Measurements from ENCODE around the gene PCDHGC3. TPM values are rescaled to one million over a fixed set of nuclear protein-coding genes. Genes with fewer than 3 reads are reported as not detected.

PCDHGC3 gene
- total RNA-seq, 1 donor from 2014 or later, result 14.7 TPM

- Histone ChIP-seq H3K4me3 (no peak overlapping the region), H3K27me3 (no peaks in the 10 kb centered on the region), H3K36me3 (peaks cover 3% of the 10 kb centered on the region), H3K79me2 (ENCODE audit: low read depth) (no peaks in the 10 kb centered on the region), H3K4me1 (peaks cover 23% of the 10 kb centered on the region), H3K4me2 (peak overlapping the region; percentile 13), H3K27ac (peak overlapping the region; percentile 61), H3F3A (ENCODE audit: low read depth) (peaks cover 27% of the 10 kb centered on the region), H2AFZ (replicated peaks) (no peak overlapping the region), H4K20me1 (ENCODE audit: low read depth) (no peaks in the 10 kb centered on the region), H3K9me3 (ENCODE audit: low read depth) (no peaks in the 10 kb centered on the region), H3K9ac (no peak overlapping the region)
- Mint-ChIP-seq H3K4me1 (peaks cover 65% of the 10 kb centered on the region), H3K27me3 (ENCODE audit: insufficient read depth, low read depth) (no peaks in the 10 kb centered on the region), H3K4me3 (no peak overlapping the region), H3K36me3 (peaks cover 54% of the 10 kb centered on the region), H3K27ac (peak overlapping the region; percentile 92), H3K9me3 (peaks cover 4% of the 10 kb centered on the region)
- TF ChIP-seq EZH2phosphoT487 (IDR thresholded peaks at IDR 0.05), result no peak
- no peak for TF ChIP-seq EZH2 (IDR thresholded peaks at IDR 0.05)
- TF ChIP-seq CTCF (IDR thresholded peaks at IDR 0.05), result no peak
- DNase-seq (ENCODE audit: low spot score), result no peak
These were observed 46.5 kb downstream of the PCDHGC3 start for GRCh38 chr5:141522301-141522700.

- no peaks in the 10 kb centered on the region for H3K27me3 ChIP-seq
- peaks cover 53% of the 10 kb centered on the region for H3K4me1 Mint-ChIP-seq
- TF ChIP-seq EZH2 (IDR thresholded peaks at IDR 0.05), result no peak
- no peak for TF ChIP-seq EZH2phosphoT487 (IDR thresholded peaks at IDR 0.05)
- TF ChIP-seq CTCF (IDR thresholded peaks at IDR 0.05), result no peak
- H3K27me3 Mint-ChIP-seq (ENCODE audit: insufficient read depth, low read depth), result no peaks in the 10 kb centered on the region
- peaks cover 27% of the 10 kb centered on the region for H3F3A ChIP-seq (ENCODE audit: low read depth)
- H3K4me3 Mint-ChIP-seq, result peak overlapping the region; percentile 72
- H3K36me3 ChIP-seq, result peaks cover 3% of the 10 kb centered on the region
- H3K4me3 ChIP-seq, result no peak overlapping the region
- H3K9me3 Mint-ChIP-seq, result peaks cover 4% of the 10 kb centered on the region
- peak overlapping the region; percentile 26 for H3K4me2 ChIP-seq
- no peaks in the 10 kb centered on the region for H4K20me1 ChIP-seq (ENCODE audit: low read depth)
- H3K27ac Mint-ChIP-seq, result peak overlapping the region; percentile 99
- peaks cover 52% of the 10 kb centered on the region for H3K36me3 Mint-ChIP-seq
- no peak overlapping the region for H3K27ac ChIP-seq
- no peak for DNase-seq (ENCODE audit: low spot score)
- H3K9ac ChIP-seq, result no peak overlapping the region
- no peaks in the 10 kb centered on the region for H3K79me2 ChIP-seq (ENCODE audit: low read depth)
- H2AFZ ChIP-seq (replicated peaks), result no peak overlapping the region
- peaks cover 23% of the 10 kb centered on the region for H3K4me1 ChIP-seq
- no peaks in the 10 kb centered on the region for H3K9me3 ChIP-seq (ENCODE audit: low read depth)
These were observed 48.2 kb downstream of the PCDHGC3 start for GRCh38 chr5:141523991-141524390.

- Histone ChIP-seq H3K9ac (no peak overlapping the region), H3K27me3 (no peaks in the 10 kb centered on the region), H3K27ac (no peak overlapping the region), H3K9me3 (ENCODE audit: low read depth) (no peaks in the 10 kb centered on the region), H3K4me2 (peak overlapping the region; percentile 26), H3F3A (ENCODE audit: low read depth) (peaks cover 27% of the 10 kb centered on the region), H2AFZ (replicated peaks) (no peak overlapping the region), H3K79me2 (ENCODE audit: low read depth) (no peaks in the 10 kb centered on the region), H3K4me3 (no peak overlapping the region), H4K20me1 (ENCODE audit: low read depth) (no peaks in the 10 kb centered on the region), H3K4me1 (peaks cover 23% of the 10 kb centered on the region), H3K36me3 (peaks cover 3% of the 10 kb centered on the region)
- Mint-ChIP-seq H3K4me1 (peaks cover 49% of the 10 kb centered on the region), H3K9me3 (peaks cover 4% of the 10 kb centered on the region), H3K36me3 (peaks cover 45% of the 10 kb centered on the region), H3K27ac (peak overlapping the region; percentile 99), H3K27me3 (ENCODE audit: insufficient read depth, low read depth) (no peaks in the 10 kb centered on the region), H3K4me3 (peak overlapping the region; percentile 72)
- DNase-seq (ENCODE audit: low spot score), result peak; percentile 100
- TF ChIP-seq EZH2phosphoT487 (IDR thresholded peaks at IDR 0.05) (no peak), CTCF (IDR thresholded peaks at IDR 0.05) (peak; percentile 100)
These were observed 49.1 kb downstream of the PCDHGC3 start for GRCh38 chr5:141524604-141525597.

Data from neural progenitor cell (in vitro differentiated cells).